LNCaP clone FGC (cell line): ENCODE data around the gene TBATA.

Experiments used
- DNase-seq: peaks from one replicate; pipeline ENCODE4 v3.0.0-alpha.2; 2011; ENCODE audit warnings: low read depth
- H3K4me3 ChIP-seq: 2 replicates; pipeline ENCODE4 v1.5.1; 2011; ENCODE audit warnings: mild to moderate bottlenecking, low read depth, low read length, control low read depth
- TF ChIP-seq, protein P1 (sequence below): IDR thresholded peaks from 2 replicates; pipeline ENCODE4 v1.5.1; 2012; ENCODE audit warnings: mild to moderate bottlenecking; ENCODE audit not compliant: control insufficient read depth, insufficient read depth; ENCODE audit errors: extremely low read depth

The TBATA gene

DNA sequence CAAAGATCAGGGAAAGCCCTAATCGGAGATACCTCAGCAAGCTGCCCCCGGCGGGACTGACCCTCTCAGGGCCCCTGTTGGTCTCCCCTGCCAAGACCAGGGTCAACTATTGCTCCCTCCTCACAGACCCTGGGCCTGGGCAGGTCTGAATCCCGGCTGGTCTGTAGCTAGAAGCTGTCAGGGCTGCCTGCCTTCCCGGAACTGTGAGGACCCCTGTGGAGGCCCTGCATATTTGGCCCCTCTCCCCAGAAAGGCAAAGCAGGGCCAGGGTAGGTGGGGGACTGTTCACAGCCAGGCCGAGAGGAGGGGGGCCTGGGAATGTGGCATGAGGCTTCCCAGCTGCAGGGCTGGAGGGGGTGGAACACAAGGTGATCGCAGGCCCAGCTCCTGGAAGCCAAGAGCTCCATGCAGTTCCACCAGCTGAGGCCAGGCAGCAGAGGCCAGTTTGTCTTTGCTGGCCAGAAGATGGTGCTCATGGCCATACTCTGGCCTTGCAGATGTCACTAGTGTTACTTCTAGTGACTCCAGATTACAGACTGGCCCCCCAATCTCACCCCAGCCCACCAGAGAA is 24.1 kb downstream of the TBATA start:
- TF ChIP-seq, protein P1, sequence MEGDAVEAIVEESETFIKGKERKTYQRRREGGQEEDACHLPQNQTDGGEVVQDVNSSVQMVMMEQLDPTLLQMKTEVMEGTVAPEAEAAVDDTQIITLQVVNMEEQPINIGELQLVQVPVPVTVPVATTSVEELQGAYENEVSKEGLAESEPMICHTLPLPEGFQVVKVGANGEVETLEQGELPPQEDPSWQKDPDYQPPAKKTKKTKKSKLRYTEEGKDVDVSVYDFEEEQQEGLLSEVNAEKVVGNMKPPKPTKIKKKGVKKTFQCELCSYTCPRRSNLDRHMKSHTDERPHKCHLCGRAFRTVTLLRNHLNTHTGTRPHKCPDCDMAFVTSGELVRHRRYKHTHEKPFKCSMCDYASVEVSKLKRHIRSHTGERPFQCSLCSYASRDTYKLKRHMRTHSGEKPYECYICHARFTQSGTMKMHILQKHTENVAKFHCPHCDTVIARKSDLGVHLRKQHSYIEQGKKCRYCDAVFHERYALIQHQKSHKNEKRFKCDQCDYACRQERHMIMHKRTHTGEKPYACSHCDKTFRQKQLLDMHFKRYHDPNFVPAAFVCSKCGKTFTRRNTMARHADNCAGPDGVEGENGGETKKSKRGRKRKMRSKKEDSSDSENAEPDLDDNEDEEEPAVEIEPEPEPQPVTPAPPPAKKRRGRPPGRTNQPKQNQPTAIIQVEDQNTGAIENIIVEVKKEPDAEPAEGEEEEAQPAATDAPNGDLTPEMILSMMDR, result peak; percentile 30; the same call in 1 of the 2 replicates
- no peak overlapping the region for H3K4me3 ChIP-seq
- DNase-seq, result no peak

DNA sequence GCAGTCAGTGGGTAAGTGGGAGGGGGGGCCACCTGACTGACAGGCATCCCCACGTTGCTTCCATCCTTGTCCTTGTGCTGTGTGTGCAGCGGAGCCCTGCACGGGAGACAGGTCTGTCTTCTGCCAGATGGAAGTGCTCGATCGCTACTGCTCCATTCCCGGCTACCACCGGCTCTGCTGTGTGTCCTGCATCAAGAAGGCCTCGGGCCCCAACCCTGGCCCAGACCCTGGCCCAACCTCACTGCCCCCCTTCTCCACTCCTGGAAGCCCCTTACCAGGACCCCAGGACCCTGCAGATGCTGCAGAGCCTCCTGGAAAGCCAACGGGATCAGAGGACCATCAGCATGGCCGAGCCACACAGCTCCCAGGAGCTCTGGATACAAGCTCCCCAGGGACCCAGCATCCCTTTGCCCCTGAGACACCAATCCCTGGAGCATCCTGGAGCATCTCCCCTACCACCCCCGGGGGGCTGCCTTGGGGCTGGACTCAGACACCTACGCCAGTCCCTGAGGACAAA is 24.8 kb downstream of the TBATA start:
- no peak overlapping the region for H3K4me3 ChIP-seq
- no peak for DNase-seq
- TF ChIP-seq, protein P1, result no peak

DNA sequence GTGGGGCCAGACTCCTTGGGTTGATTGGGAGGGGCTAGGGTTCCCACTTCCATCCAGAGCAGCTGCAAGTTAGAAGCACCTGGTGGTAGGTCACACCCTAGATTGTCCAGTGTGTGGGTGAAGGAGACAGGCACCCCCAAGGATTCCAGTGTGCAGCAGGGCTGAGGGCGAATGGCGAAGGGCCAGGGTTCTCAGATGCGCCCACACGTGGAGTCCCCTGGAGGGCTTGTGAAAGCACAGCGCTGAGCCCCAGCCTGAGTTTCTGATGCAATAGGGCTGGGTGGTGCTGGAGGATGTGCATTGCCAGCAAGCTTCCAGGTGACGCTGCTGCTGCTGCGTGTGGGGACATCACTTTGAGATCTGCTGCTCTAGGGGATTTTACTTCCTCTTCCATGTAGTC is 25.4 kb downstream of the TBATA start:
- TF ChIP-seq, protein P1, result no peak
- DNase-seq, result no peak
- no peak overlapping the region for H3K4me3 ChIP-seq

DNA sequence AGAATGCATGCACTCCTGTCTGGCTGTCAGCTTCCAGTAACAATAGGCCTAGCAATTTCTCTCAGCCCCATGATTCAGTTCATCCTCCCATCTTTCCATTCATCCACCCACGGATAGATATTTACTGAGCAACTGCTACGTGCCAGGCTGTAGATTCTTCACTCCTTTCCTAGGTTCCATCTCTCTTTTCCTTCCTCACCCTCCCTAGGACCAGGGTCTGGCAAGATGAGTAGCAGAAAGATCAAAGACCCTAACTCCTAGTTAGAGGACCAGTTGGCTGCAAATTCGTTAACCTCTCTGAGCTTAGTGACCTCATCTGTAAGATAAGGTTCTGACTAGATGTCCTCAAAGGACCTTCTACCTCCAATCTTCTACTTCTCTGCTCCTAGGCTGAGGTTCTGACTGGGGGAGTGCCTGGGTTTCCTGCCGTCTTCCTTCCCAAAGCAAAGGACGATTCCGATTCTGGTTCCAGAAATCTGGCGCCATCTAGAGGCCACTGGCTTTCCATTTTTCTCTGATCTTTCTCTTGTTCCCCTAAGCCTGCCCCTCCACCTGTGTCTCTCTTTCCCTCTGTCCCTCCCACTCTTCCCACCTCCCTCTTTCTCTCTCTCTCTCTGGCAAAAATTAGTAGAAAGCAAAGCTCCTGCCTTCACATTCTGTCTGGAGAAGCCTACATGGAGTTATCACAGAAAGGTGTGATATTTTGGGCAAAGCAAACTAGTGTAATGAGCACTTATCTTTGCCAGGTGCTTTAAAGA is 26.2 kb downstream of the TBATA start:
- peak; percentile 32 for DNase-seq
- TF ChIP-seq, protein P1, result peak; percentile 83
- H3K4me3 ChIP-seq, result no peak overlapping the region

DNA sequence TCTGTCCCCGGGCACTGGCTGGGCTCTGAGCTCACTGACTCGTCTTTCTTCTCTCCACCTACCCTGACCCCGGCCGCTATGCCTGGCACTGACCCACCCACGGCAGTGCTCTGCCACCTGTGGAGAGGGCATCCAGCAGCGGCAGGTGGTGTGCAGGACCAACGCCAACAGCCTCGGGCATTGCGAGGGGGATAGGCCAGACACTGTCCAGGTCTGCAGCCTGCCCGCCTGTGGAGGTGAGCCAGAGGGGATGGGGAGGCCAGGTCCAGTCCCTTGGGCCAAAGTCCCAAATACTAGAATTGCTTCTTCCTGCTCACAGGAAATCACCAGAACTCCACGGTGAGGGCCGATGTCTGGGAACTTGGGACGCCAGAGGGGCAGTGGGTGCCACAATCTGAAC is 27.3 kb downstream of the TBATA start:
- DNase-seq, result no peak
- no peak overlapping the region for H3K4me3 ChIP-seq
- TF ChIP-seq, protein P1, result no peak

DNA sequence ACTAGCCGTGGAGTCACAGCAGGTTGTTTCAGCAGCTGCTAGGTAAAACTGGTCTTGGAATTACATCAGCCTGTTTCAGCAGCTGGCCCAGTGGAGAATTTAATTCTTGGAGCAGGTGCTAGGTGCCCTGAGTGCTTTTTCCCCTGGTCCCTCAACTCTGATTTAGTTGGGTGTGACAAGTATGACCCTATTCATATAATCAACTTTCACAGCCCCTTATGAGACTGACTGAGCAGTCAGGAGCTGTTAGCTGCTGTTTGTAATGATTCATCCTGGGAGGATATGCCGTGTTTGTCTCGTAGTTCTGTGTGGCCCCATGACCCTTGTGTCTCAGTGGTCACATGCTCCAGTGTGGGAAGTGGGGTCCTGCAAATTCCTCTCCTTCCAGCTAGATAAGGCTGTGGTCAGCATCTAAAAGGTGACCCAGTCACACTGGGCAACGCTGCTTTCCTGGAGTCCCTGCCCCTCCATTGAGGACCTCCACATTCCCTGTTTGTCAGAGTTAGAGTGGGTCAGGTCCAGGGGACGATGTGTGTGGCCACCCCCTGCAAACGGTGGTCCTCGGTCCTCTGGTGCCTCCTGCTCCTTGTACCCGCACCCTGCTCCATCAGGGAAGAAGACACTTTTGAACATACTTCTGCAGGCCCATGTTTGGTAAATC is 28.3 kb downstream of the TBATA start:
- TF ChIP-seq, protein P1, result no peak
- no peak overlapping the region for H3K4me3 ChIP-seq
- no peak for DNase-seq
